Measurements from ENCODE around the gene AFF1. TPM values are rescaled to one million over a fixed set of nuclear protein-coding genes. Genes with fewer than 3 reads are reported as not detected.

AFF1 gene
- total RNA-seq, 1 experiment from 2014 or later: 23.9 TPM

- no TSS peak for BruUV-seq (replicated peaks)
- peak overlapping the region; percentile 85 for H3K27ac ChIP-seq (ENCODE audit: low read length)
- H3K27me3 ChIP-seq (ENCODE audit: control insufficient read depth, insufficient read depth, low read length): no peaks in the 10 kb centered on the region
- H3K4me3 ChIP-seq (ENCODE audit: low read depth in 2 of 2, low read length in 2 of 2): peak overlapping the region; percentile 69 to 84
- ChIA-PET CTCF (no interaction called here), POLR2A (interaction anchor here (0.6 to 1.3 kb wide), 3 partner anchors 24 to 1269 kb away, joined by 3 to 4 read pairs (median 3); partner anchors contain the start of gene AFF1)
- H3K36me3 ChIP-seq (ENCODE audit: control insufficient read depth, insufficient read depth, low read length): no peaks in the 10 kb centered on the region; the same call in 1 of the 2 replicates
- in situ Hi-C loops (cut with HindIII; ENCODE audit: low pct_unique_long_range_greater_than_20kb, low sequenced_read_pairs): no loop called here
- intact Hi-C loops (cut with micrococcal nuclease; ENCODE audit: unreplicated experiment): loop anchor here (2.0 kb wide), 1 partner anchor 72 kb away; the partner anchor contains the start of gene AFF1
- peaks cover 17% of the 10 kb centered on the region for H3K4me1 ChIP-seq (ENCODE audit: control insufficient read depth, insufficient read depth, low read length)
- no peak for ATAC-seq
- H3K9me3 ChIP-seq (ENCODE audit: control insufficient read depth, insufficient read depth, low read depth, low read length): no peaks in the 10 kb centered on the region
- TF ChIP-seq TCF7L2 (IDR thresholded peaks at IDR 0.05; ENCODE audit: low read depth, low read length) (peak; percentile 87), CTCF (IDR thresholded peaks at IDR 0.05) (no peak; the same call in none of the 2 replicates), POLR2AphosphoS5 (IDR thresholded peaks at IDR 0.05; ENCODE audit: low read depth, low read length) (no peak), REST (IDR thresholded peaks at IDR 0.05; ENCODE audit: insufficient read depth in 1 of 2, low read depth in 2 of 2, low read length in 1 of 2) (no peak)
- no peak for DNase-seq (ENCODE audit: low read depth, low spot score)
These were observed 71.5 kb downstream of the AFF1 start for GRCh38 chr4:87006426-87006675.

- in situ Hi-C loops (cut with HindIII; ENCODE audit: low pct_unique_long_range_greater_than_20kb, low sequenced_read_pairs): no loop called here
- peaks cover 22% of the 10 kb centered on the region for H3K4me1 ChIP-seq (ENCODE audit: control insufficient read depth, insufficient read depth, low read length)
- no TSS peak for BruUV-seq (replicated peaks)
- ChIA-PET CTCF (interaction anchor here (0.9 kb wide), 1 partner anchor 87 kb away, joined by 3 read pairs; no protein-coding TSS in a partner anchor), POLR2A (interaction anchor here (0.6 to 1.3 kb wide), 2 partner anchors 72 to 1269 kb away, joined by 3 to 4 read pairs; partner anchors contain the start of gene AFF1)
- no peaks in the 10 kb centered on the region; the same call in 1 of the 2 replicates for H3K36me3 ChIP-seq (ENCODE audit: control insufficient read depth, insufficient read depth, low read length)
- peak; percentile 96 for ATAC-seq
- peak overlapping the region; percentile 69 to 84 for H3K4me3 ChIP-seq (ENCODE audit: low read depth in 2 of 2, low read length in 2 of 2)
- peak; percentile 32; the same call in 1 of the 2 replicates for TF ChIP-seq CTCF (IDR thresholded peaks at IDR 0.05)
- peak; percentile 66 for TF ChIP-seq TCF7L2 (IDR thresholded peaks at IDR 0.05; ENCODE audit: low read depth, low read length)
- no peak for TF ChIP-seq REST (IDR thresholded peaks at IDR 0.05; ENCODE audit: insufficient read depth in 1 of 2, low read depth in 2 of 2, low read length in 1 of 2)
- TF ChIP-seq POLR2AphosphoS5 (IDR thresholded peaks at IDR 0.05; ENCODE audit: low read depth, low read length): peak; percentile 98
- TF ChIP-seq SIN3A (IDR thresholded peaks at IDR 0.05; ENCODE audit: borderline replicate concordance, insufficient read depth, low read depth, low read length): peak; percentile 86; the same call in 1 of the 2 replicates
- intact Hi-C loops (cut with micrococcal nuclease; ENCODE audit: unreplicated experiment): loop anchor here (2.0 kb wide), 1 partner anchor 72 kb away; the partner anchor contains the start of gene AFF1
- peak overlapping the region; percentile 85 for H3K27ac ChIP-seq (ENCODE audit: low read length)
- H3K9me3 ChIP-seq (ENCODE audit: control insufficient read depth, insufficient read depth, low read depth, low read length): no peaks in the 10 kb centered on the region
- DNase-seq (ENCODE audit: low read depth, low spot score): peak; percentile 59
- H3K27me3 ChIP-seq (ENCODE audit: control insufficient read depth, insufficient read depth, low read length): no peaks in the 10 kb centered on the region
These were observed 72.1 kb downstream of the AFF1 start for GRCh38 chr4:87006676-87007527.

Measured in Panc1 (cell line).